Endothelial cell of umbilical vein (primary cell): Measurements from ENCODE around the gene RABGGTB. TPM values are rescaled to one million over a fixed set of nuclear protein-coding genes. Genes with fewer than 3 reads are reported as not detected.

ENCODE experiments used
- BruUV-seq: library from RNA; stranded (reverse); fragments of 400-500 nt; replicated peaks from 2 replicates; lab custom pipeline; 2021; lab: Mats Ljungman, UMichigan
- CTCF ChIA-PET: fragments of 300-600, 350-600 bp; sonication (Branson Sonifier 250); formaldehyde crosslinking; loops from one replicate; lab custom pipeline; 2021; ENCODE audit warnings: antibody characterized with exemption, inconsistent platforms; lab: Charles Lee
- POLR2A ChIA-PET: fragments of 300-600, 350-600 bp; sonication (Branson Sonifier 250); formaldehyde crosslinking; loops from one replicate; lab custom pipeline; 2021; ENCODE audit warnings: antibody characterized with exemption, inconsistent platforms; lab: Charles Lee
- DNase-seq: peaks from one replicate; pipeline ENCODE4 v3.0.0-alpha.2; 2011; ENCODE audit warnings: low read depth, low spot score
- FAIRE-seq: peaks from 2 replicates; lab custom pipeline; 2011; peaks lifted over from hg19 to GRCh38; lab: Jason Lieb, UNC
- H2AFZ ChIP-seq: 2 replicates; pipeline ENCODE4 v1.6.0; 2012; ENCODE audit warnings: low read depth, low read length, control low read depth, inconsistent platforms
- H3K27ac ChIP-seq: 2 replicates; pipeline ENCODE4 v1.5.1; 2011; ENCODE audit warnings: low read depth, mild to moderate bottlenecking, control low read depth, low read length, moderate library complexity; ENCODE audit not compliant: insufficient read depth
- H3K27me3 ChIP-seq, 2 experiments: 2 replicates each; pipeline versions ENCODE4 v1.6.0 to v1.6.1; 2011; ENCODE audit warnings: low read length in 2 of 2, mixed read lengths in 1 of 2; ENCODE audit not compliant: control insufficient read depth in 2 of 2, insufficient read depth in 2 of 2
- H3K36me3 ChIP-seq, 2 experiments: 2 replicates in 1 of 2; 3 replicates in 1 of 2; pipeline ENCODE4 v1.5.1; 2011; ENCODE audit warnings: low read length in 2 of 2, mild to moderate bottlenecking in 1 of 2, moderate library complexity in 1 of 2; ENCODE audit not compliant: control insufficient read depth in 2 of 2, insufficient read depth in 2 of 2; ENCODE audit errors: extremely low read depth in 1 of 2
- H3K4me1 ChIP-seq: 3 replicates; pipeline ENCODE4 v1.5.1; 2011; ENCODE audit warnings: mild to moderate bottlenecking, low read length; ENCODE audit not compliant: control insufficient read depth, insufficient read depth; ENCODE audit errors: extremely low read depth
- H3K4me2 ChIP-seq: 2 replicates; pipeline ENCODE4 v1.6.1; 2011; ENCODE audit warnings: low read length, control low read depth, mixed read lengths; ENCODE audit not compliant: insufficient read depth
- H3K4me3 ChIP-seq, 3 experiments: fragments of 200-600 bp in 1 of 3; sonication (generic), shearing (Covaris generic) in 1 of 3; replicated peaks in 1 of 3; 2 replicates each; pipeline ENCODE4 v1.5.1; 2011 to 2016; ENCODE audit warnings: control low read depth in 3 of 3, low read length in 3 of 3, mild to moderate bottlenecking in 2 of 3, inconsistent platforms in 1 of 3, low read depth in 1 of 3, moderate library complexity in 1 of 3; ENCODE audit not compliant: insufficient read depth in 1 of 3
- H3K79me2 ChIP-seq: 2 replicates; pipeline ENCODE4 v1.6.0; 2012; ENCODE audit warnings: low read length, inconsistent platforms; ENCODE audit not compliant: control insufficient read depth, insufficient read depth
- H3K9ac ChIP-seq: replicated peaks from 2 replicates; pipeline ENCODE3; 2011; ENCODE audit warnings: low read length, control low read depth; ENCODE audit not compliant: insufficient read depth; ENCODE audit errors: extremely low read depth
- H3K9me1 ChIP-seq: replicated peaks from 3 replicates; pipeline ENCODE4 v1.6.0; 2011; ENCODE audit warnings: mild to moderate bottlenecking, low read length; ENCODE audit not compliant: control insufficient read depth, insufficient read depth; ENCODE audit errors: extremely low read depth
- H3K9me3 ChIP-seq: replicated peaks from 2 replicates; pipeline ENCODE4 v1.5.1; 2012; ENCODE audit warnings: low read length, inconsistent platforms; ENCODE audit not compliant: control insufficient read depth, insufficient read depth
- H4K20me1 ChIP-seq: replicated peaks from 2 replicates; pipeline ENCODE3; 2011; ENCODE audit warnings: mild to moderate bottlenecking, low read length; ENCODE audit not compliant: control insufficient read depth, insufficient read depth; ENCODE audit errors: extremely low read depth
- EZH2 ChIP-seq: IDR thresholded peaks from 2 replicates; pipeline ENCODE4 v1.6.1; 2012; ENCODE audit warnings: borderline replicate concordance, low read depth, mild to moderate bottlenecking, moderate library complexity, low read length, inconsistent platforms; ENCODE audit not compliant: severe bottlenecking
- FOS ChIP-seq: IDR thresholded peaks from 2 replicates; pipeline ENCODE4 v1.6.1; 2011; ENCODE audit warnings: mild to moderate bottlenecking, low read length, moderate library complexity, borderline replicate concordance; ENCODE audit not compliant: insufficient read depth
- GATA2 ChIP-seq: IDR thresholded peaks from 2 replicates; pipeline ENCODE4 v1.7.0; 2011; ENCODE audit warnings: low read depth, mild to moderate bottlenecking, moderate library complexity, mixed read lengths, low read length; ENCODE audit not compliant: insufficient read length, insufficient read depth
- JUN ChIP-seq: IDR thresholded peaks from 2 replicates; pipeline ENCODE4 v1.6.1; 2011; ENCODE audit warnings: borderline replicate concordance, low read depth; ENCODE audit not compliant: insufficient read length, insufficient read depth
- MAX ChIP-seq: IDR thresholded peaks from 2 replicates; pipeline ENCODE4 v1.6.1; 2011; ENCODE audit not compliant: insufficient read depth, insufficient read length
- MYC ChIP-seq: IDR thresholded peaks from one replicate; pipeline ENCODE4 v1.6.1; 2011; ENCODE audit warnings: mild to moderate bottlenecking, low read depth, low read length
- POLR2A ChIP-seq: IDR thresholded peaks from 2 replicates; pipeline ENCODE4 v1.6.1; 2012; ENCODE audit warnings: low read depth, mild to moderate bottlenecking, control low read depth, low read length
- POLR2AphosphoS5 ChIP-seq: IDR thresholded peaks from 2 replicates; pipeline ENCODE4 v1.6.1; 2012; ENCODE audit warnings: low read depth, mild to moderate bottlenecking, control low read depth, low read length, moderate library complexity; ENCODE audit not compliant: insufficient read depth
- dilution Hi-C: fragments of 300-500 bp; cut with MboI; formaldehyde crosslinking; loops from one replicate; pipeline ENCODE4 v1.15.0; 2019; ENCODE audit warnings: low sequenced_read_pairs; ENCODE audit not compliant: extremely low pct_ligation_motif_present
- intact Hi-C: fragments of 100-400 bp; cut with micrococcal nuclease; formaldehyde crosslinking; loops from one replicate; pipeline ENCODE4 v1.10.0; 2022
- polyA plus RNA-seq, 4 experiments: library from polyadenylated mRNA; depleted of rRNA in 3 of 4; stranded (reverse) in 3 of 4; unstranded in 1 of 4; fragments of >200 nt; gene quantifications; 2 replicates each; pipeline versions ENCODE4 v1.2.1 to v1.2.3, GENCODE V29; 2011 to 2012; ENCODE audit warnings: missing spikeins in 1 of 4
- total RNA-seq: library from RNA; stranded (reverse); gene quantifications from 2 replicates; pipeline ENCODE4 v1.2.3, GENCODE V29; 2021
- TF ChIP-seq, protein P1 (sequence below), 2 donors: IDR thresholded peaks; 1 replicate in 1 of 2; 2 replicates in 1 of 2; pipeline ENCODE4 v1.5.1; 2011; ENCODE audit warnings: low read length in 2 of 2, mild to moderate bottlenecking in 2 of 2, moderate library complexity in 2 of 2, control low read depth in 1 of 2, inconsistent platforms in 1 of 2, low read depth in 1 of 2; ENCODE audit not compliant: insufficient read depth in 1 of 2; ENCODE audit errors: extremely low read depth in 1 of 2

RABGGTB gene
- total and polyA plus RNA-seq, 2 donors (not counting 3 experiments of a cell fraction or from before 2014, with no cell fraction given) = 78.2 to 114 TPM

- no peaks in the 10 kb centered on the region for H3K9me3 ChIP-seq
- no peak overlapping the region for H3K4me3 ChIP-seq
- DNase-seq (no peak), FAIRE-seq (no peak)
- BruUV-seq = no TSS peak
- H3K4me1 ChIP-seq = no peaks in the 10 kb centered on the region
- H3K36me3 ChIP-seq = no peaks in the 10 kb centered on the region
- H2AFZ ChIP-seq = no peak overlapping the region
- no peaks in the 10 kb centered on the region for H3K79me2 ChIP-seq
- dilution Hi-C loops = no loop called here
- POLR2A ChIA-PET = no interaction called here
- H3K9ac ChIP-seq = no peak overlapping the region
- H3K9me1 ChIP-seq = no peaks in the 10 kb centered on the region
- H3K27me3 ChIP-seq = no peaks in the 10 kb centered on the region
- H3K27ac ChIP-seq = no peak overlapping the region
- intact Hi-C loops = no loop called here
- TF ChIP-seq, protein P1, sequence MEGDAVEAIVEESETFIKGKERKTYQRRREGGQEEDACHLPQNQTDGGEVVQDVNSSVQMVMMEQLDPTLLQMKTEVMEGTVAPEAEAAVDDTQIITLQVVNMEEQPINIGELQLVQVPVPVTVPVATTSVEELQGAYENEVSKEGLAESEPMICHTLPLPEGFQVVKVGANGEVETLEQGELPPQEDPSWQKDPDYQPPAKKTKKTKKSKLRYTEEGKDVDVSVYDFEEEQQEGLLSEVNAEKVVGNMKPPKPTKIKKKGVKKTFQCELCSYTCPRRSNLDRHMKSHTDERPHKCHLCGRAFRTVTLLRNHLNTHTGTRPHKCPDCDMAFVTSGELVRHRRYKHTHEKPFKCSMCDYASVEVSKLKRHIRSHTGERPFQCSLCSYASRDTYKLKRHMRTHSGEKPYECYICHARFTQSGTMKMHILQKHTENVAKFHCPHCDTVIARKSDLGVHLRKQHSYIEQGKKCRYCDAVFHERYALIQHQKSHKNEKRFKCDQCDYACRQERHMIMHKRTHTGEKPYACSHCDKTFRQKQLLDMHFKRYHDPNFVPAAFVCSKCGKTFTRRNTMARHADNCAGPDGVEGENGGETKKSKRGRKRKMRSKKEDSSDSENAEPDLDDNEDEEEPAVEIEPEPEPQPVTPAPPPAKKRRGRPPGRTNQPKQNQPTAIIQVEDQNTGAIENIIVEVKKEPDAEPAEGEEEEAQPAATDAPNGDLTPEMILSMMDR (IDR thresholded peaks at IDR 0.05; ENCODE audit: extremely low read depth in 1 of 2, insufficient read depth in 1 of 2, low read depth in 1 of 2, low read length in 2 of 2) = no peak
- no peak for TF ChIP-seq JUN
- TF ChIP-seq GATA2 = no peak
- no peak for TF ChIP-seq POLR2AphosphoS5
- no peak for TF ChIP-seq EZH2
- no peak for TF ChIP-seq MAX
- no peak for TF ChIP-seq FOS
- TF ChIP-seq POLR2A = no peak
- no peak for TF ChIP-seq MYC
- CTCF ChIA-PET = no interaction called here
- no peak overlapping the region for H3K4me2 ChIP-seq
- no peaks in the 10 kb centered on the region for H4K20me1 ChIP-seq
Observed at GRCh38 chr1:75836528-75837100, 50.6 kb downstream of the RABGGTB start.
